Gastroesophageal sphincter (tissue), 3 donors: ENCODE results near the gene OGDH.

Experiments
- EP300 ChIP-seq: sonication (generic); formaldehyde crosslinking; IDR thresholded peaks from one replicate; pipeline ENCODE4 v1.6.1; 2017; ENCODE audit warnings: antibody characterized with exemption, mild to moderate bottlenecking
- POLR2A ChIP-seq, 2 donors: fragments of 450-650 bp; IDR thresholded peaks; one replicate each; pipeline ENCODE4 v1.6.1; 2017; ENCODE audit warnings: antibody characterized with exemption in 2 of 2, mild to moderate bottlenecking in 2 of 2, moderate library complexity in 1 of 2
- POLR2AphosphoS5 ChIP-seq: sonication (generic); formaldehyde crosslinking; IDR thresholded peaks from one replicate; pipeline ENCODE4 v1.6.1; 2017; ENCODE audit warnings: antibody characterized with exemption
- TF ChIP-seq, protein P1 (sequence below), 4 experiments: fragments of 200-600 bp in 2 of 4; fragments of 450-650 bp in 2 of 4; sonication (generic) in 1 of 4; IDR thresholded peaks; one replicate each; pipeline ENCODE4 v1.5.1; 2017 to 2019; ENCODE audit warnings: antibody characterized with exemption in 4 of 4, mild to moderate bottlenecking in 2 of 4, moderate library complexity in 2 of 4

DNA sequence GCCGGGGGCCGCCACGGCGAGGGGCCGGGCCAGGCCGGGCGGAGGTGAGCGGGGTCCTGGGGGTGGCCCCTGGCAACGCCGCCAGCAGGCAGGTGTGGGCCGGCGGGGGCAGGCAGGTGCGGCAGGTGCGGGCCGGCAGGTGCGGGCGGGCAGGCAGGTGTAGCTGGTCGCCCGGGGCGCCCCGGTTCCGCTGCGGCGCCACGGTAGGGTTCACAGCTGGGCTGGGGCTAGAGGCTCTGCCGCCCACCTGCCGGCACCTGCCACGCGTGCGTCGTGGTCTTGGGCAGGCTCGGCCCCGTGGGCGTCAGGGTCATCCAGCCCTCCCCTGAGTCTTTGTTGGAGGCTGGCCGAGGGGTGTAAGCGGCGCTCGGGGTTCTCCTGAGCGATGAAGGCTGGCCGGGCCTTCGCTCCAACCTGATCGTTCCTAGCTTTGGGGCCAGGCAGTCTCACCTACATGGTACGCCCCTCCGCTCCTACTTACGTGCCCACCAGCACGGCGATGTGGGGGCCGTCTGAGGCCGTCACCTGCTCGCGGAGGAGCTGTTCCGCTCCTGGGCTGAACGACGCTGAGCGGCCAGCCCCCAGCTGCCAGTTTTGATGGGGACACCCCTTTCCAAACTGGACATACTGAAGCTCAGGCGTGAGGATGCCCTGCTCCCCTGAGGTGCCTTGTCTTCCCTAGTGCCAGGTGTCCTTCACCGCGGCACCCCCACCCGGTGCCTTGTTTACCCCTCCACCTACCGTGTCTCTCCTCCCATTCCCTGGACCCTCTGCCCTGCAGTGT is 142.7 kb downstream of the OGDH start:
- TF ChIP-seq EP300, result no peak
- TF ChIP-seq, protein P1, sequence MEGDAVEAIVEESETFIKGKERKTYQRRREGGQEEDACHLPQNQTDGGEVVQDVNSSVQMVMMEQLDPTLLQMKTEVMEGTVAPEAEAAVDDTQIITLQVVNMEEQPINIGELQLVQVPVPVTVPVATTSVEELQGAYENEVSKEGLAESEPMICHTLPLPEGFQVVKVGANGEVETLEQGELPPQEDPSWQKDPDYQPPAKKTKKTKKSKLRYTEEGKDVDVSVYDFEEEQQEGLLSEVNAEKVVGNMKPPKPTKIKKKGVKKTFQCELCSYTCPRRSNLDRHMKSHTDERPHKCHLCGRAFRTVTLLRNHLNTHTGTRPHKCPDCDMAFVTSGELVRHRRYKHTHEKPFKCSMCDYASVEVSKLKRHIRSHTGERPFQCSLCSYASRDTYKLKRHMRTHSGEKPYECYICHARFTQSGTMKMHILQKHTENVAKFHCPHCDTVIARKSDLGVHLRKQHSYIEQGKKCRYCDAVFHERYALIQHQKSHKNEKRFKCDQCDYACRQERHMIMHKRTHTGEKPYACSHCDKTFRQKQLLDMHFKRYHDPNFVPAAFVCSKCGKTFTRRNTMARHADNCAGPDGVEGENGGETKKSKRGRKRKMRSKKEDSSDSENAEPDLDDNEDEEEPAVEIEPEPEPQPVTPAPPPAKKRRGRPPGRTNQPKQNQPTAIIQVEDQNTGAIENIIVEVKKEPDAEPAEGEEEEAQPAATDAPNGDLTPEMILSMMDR (IDR thresholded peaks at IDR 0.05), result no peak
- no peak for TF ChIP-seq POLR2A (IDR thresholded peaks at IDR 0.05)
- TF ChIP-seq POLR2AphosphoS5, result no peak
